ENCODE results near the gene PAQR8.
"Not testable (repeated sequence)": the region's sequence is repeated elsewhere in the genome, so short reads cannot be mapped to it uniquely, and the experiment has no call there.

The PAQR8 gene

GRCh38 chr6:52424513-52424912 is 62.6 kb downstream of the PAQR8 start:
- ChIA-PET CTCF (interaction anchor here (0.8 to 2.2 kb wide), 5 partner anchors 8 to 237 kb away, joined by 3 to 10 read pairs (median 5); partner anchors contain the start of gene TRAM2), POLR2A (interaction anchor here (0.7 to 1.4 kb wide), 5 partner anchors 79 to 152 kb away, joined by 3 to 5 read pairs (median 3); partner anchors contain the start of gene TRAM2)
- no peak for TF ChIP-seq CTCF (IDR thresholded peaks at IDR 0.05; ENCODE audit: insufficient read depth, low read length, missing control alignments)
- no peak overlapping the region for H3K4me3 ChIP-seq (ENCODE audit: low read depth, low read length)
- no peak for DNase-seq (ENCODE audit: low read depth, low spot score)

GRCh38 chr6:52426667-52427066 is 64.7 kb downstream of the PAQR8 start:
- no peak overlapping the region for H3K4me3 ChIP-seq (ENCODE audit: low read depth, low read length)
- POLR2A ChIA-PET: no interaction called here
- TF ChIP-seq CTCF (IDR thresholded peaks at IDR 0.05; ENCODE audit: insufficient read depth, low read length, missing control alignments): no peak
- no peak for DNase-seq (ENCODE audit: low read depth, low spot score)
- CTCF ChIA-PET: interaction anchor here (1.4 to 1.7 kb wide), 2 partner anchors 11 to 19 kb away, joined by 3 to 4 read pairs; no protein-coding TSS in a partner anchor

GRCh38 chr6:52433294-52433693 is 71.3 kb downstream of the PAQR8 start:
- POLR2A ChIA-PET; H3K4me3 ChIP-seq (ENCODE audit: low read depth, low read length); DNase-seq (ENCODE audit: low read depth, low spot score): not testable (repeated sequence)
- CTCF ChIA-PET: interaction anchor here (0.6 to 1.8 kb wide), 4 partner anchors 12 to 1416 kb away, joined by 3 to 5 read pairs (median 3); no protein-coding TSS in a partner anchor

GRCh38 chr6:52435345-52435744 is 73.4 kb downstream of the PAQR8 start:
- TF ChIP-seq CTCF (IDR thresholded peaks at IDR 0.05; ENCODE audit: insufficient read depth, low read length, missing control alignments): no peak
- DNase-seq (ENCODE audit: low read depth, low spot score): no peak
- POLR2A ChIA-PET: no interaction called here
- CTCF ChIA-PET: no interaction called here
- no peak overlapping the region for H3K4me3 ChIP-seq (ENCODE audit: low read depth, low read length)

GRCh38 chr6:52438926-52439325 is 77.0 kb downstream of the PAQR8 start:
- no peak overlapping the region for H3K4me3 ChIP-seq (ENCODE audit: low read depth, low read length)
- no peak for DNase-seq (ENCODE audit: low read depth, low spot score)
- POLR2A ChIA-PET: no interaction called here
- no peak for TF ChIP-seq CTCF (IDR thresholded peaks at IDR 0.05; ENCODE audit: insufficient read depth, low read length, missing control alignments)
- CTCF ChIA-PET: interaction anchor here (1.4 kb wide), 1 partner anchor 14 kb away, joined by 4 read pairs; no protein-coding TSS in a partner anchor

GRCh38 chr6:52454556-52454955 is 92.6 kb downstream of the PAQR8 start:
- H3K4me3 ChIP-seq (ENCODE audit: low read depth, low read length): no peak overlapping the region
- ChIA-PET POLR2A (no interaction called here), CTCF (interaction anchor here (0.6 to 0.9 kb wide), 2 partner anchors 10 to 103 kb away, joined by 3 read pairs; no protein-coding TSS in a partner anchor)
- DNase-seq (ENCODE audit: low read depth, low spot score): no peak
- TF ChIP-seq CTCF (IDR thresholded peaks at IDR 0.05; ENCODE audit: insufficient read depth, low read length, missing control alignments): no peak

- ChIA-PET CTCF (interaction anchor here (1.0 kb wide), 1 partner anchor 41 kb away, joined by 3 read pairs; no protein-coding TSS in a partner anchor), POLR2A (no interaction called here)
- TF ChIP-seq CTCF (IDR thresholded peaks at IDR 0.05; ENCODE audit: insufficient read depth, low read length, missing control alignments): no peak
- no peak overlapping the region for H3K4me3 ChIP-seq (ENCODE audit: low read depth, low read length)
- DNase-seq (ENCODE audit: low read depth, low spot score): no peak
These were observed 95.1 kb downstream of the PAQR8 start for GRCh38 chr6:52457096-52457495.

All from AG04449 (cell line).